GM21737 (cell line): Measurements from ENCODE around the gene ADD3.

Experiments
- ATAC-seq: cut with Tn5 transposase; IDR thresholded peaks from one replicate; pipeline ENCODE4 v1.9.1; 2021; ENCODE audit warnings: mild to moderate bottlenecking, moderate library complexity; ENCODE audit not compliant: unreplicated experiment

ADD3 gene

DNA sequence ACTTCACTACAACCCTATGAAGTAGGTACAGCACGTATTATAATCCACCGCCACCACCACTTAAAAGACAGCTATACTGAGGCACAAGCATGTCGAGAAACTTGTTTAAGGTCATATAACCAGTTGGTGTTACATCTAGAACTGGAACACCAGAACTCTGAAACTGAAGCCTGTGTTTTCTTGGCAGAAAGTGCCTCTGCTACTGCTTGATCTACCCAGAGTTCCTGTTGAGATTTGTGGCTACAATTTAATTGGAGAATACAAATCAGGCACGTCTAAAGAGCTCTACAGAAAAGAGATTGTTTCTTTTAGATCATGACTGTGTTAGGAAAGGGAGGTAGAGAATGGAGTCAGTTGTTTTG lies 4.3 kb upstream of the ADD3 start:
- ATAC-seq, result no peak

DNA sequence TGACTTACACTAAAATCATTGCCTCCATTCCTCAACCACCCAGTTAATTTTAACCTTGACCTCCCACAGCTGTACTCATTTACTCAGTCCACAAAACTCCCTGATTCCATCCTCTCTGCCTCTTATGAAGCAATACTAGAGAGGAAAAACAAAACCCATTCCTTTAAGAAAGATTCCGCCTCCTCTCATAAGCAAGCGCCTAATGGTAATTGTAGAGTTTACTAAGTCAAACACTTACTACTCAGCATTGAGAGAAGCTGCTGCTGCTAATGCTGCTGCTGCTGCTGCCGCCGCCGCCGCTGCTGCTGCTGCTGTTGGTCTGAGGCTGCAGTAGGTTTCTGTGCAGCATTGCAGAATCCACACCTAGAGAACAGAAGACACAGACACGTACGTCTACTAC lies 2.1 kb upstream of the ADD3 start:
- no peak for ATAC-seq

- no peak for ATAC-seq
Observed at GRCh38 chr10:110006358-110007160, 1.2 kb upstream of the ADD3 start.

GRCh38 chr10:110007161-110007700 lies 553 bp upstream of the ADD3 start:
- ATAC-seq, result peak; percentile 28

DNA sequence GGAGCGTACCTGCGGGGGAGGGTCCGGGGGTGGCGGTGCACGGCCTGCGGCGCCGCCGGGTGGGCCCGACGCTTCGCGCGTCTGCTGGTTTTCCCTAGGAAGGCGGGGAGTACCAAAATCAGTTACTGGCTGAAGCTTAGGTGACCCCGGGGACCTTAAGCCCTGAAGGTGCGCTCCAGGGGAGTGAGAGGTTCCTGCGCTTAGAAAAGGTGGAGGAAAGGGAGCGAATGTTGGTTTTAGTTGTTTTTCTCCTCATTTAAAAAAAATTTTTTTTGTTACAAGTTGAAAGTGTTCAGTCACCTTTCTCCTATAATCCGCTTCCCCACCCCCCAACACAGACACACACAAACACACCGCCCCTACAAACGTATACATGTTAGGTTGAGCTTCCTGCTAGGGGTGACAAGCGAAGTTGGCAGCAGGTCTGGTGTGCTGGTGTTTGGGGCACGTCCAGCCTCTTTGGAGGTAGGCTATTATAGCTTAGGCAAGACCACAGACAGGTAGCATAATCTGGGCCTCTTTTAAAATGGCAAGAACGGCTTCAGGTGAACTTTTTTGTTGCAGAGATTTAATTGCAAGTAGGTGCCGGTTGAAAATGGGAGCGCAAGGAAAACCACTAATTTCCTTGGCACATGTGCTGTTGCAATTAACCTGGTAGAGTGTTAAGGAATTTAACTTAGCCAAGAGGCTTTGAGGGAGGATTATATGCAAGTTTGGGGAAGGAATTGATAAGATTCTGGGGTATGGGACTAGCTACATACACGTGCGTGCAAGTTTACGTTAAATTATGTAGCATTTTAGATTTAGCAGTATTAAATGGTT lies 945 bp downstream of the ADD3 start:
- peak; percentile 16 for ATAC-seq

DNA sequence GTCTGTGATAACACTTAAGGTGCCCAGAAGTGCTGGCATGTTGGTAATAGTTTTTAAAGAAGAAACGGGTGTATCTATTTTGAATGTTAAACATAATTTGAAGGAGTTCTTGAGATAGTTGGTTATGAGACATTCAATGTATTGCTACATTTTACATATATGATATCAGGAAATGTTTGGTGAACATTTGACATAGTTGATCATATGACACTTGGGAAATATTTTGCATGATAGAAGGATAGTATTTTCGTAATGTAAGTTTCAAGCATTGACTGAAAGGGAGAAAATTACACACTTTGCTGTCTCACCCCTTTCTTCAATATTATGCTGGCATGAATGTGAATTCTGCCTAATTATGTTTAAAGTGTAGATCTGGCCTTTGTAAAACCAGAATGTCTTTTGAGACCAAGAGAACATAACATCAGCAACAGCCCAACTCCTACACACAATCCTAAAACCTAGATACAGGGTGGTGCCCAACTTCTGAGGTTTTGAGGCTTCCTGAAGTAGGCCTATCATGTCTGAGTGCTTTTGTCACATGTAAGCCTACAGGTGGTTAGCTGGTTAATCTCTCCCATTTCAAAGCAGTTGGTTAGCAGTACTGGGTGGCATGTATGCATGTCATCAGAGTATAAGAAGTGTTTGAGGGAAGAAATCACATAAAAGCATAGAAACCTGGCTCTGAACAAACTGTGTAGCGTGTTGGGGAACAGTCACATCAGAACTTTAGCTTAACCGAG lies 2.1 kb downstream of the ADD3 start:
- peak; percentile 20 for ATAC-seq

DNA sequence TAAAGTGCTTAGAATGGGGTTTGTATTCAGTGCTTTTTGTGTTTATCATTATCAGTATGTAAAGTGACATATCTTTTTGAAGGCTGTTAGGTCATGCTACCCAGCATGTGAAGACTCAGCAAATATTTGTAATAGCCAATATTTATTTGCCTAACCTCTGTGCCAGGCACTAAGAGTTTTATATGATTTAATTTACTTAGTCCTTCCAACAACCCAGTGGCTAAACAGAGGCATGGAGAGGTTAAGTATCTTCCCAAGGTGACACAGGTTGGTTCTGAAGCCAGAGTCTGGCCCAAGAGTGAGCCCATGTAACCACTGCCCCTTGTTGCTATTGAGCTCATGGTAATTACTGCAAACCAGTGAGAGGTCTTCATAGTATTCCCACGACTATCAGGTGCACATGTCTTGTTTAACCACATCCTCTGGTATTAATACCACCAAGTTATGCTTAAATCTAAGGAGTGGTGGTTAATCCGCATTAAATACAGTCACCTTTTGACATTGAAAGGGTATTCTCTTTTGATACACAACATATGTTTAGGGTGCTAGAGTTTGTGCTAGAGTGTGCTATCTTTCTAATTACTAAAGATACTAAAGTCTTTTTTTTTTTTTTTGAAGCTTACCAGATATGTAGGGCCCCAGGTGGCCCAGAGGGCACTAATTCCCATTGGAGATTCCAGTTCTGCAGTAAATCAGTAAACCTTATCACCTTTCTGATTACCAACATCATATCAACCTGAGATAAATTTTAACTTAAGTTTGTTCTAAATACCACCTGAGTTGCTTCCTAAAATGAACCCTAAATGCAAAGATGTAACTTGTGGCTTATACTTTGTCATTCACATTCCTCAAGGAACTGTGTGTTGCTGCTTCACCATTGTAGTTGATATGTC lies 2.9 kb downstream of the ADD3 start:
- no peak for ATAC-seq

DNA sequence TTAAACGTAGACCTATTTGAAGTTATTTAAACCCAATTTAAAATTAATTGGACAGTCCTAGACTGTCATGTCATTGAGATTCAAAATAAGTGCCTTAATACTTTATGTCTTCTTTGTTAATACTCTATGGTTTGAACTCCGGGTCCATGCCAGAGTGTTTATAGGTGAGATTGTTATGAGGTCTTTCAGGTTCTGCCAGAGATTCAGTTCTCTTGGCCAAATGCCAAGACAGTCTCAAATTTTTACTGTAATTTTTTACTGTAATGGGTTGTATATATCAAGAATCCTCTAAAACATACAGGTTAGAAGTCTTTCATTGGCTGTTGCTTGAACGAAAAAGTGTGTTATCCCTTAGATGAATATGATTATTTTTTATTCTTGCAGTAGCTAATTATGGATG lies 3.9 kb downstream of the ADD3 start:
- no peak for ATAC-seq

- no peak for ATAC-seq
Observed at GRCh38 chr10:110013630-110014293, 6.0 kb downstream of the ADD3 start.

GRCh38 chr10:110016039-110016438 lies 8.3 kb downstream of the ADD3 start:
- no peak for ATAC-seq

- ATAC-seq, result no peak
Observed at GRCh38 chr10:110017052-110017451, 9.3 kb downstream of the ADD3 start.

DNA sequence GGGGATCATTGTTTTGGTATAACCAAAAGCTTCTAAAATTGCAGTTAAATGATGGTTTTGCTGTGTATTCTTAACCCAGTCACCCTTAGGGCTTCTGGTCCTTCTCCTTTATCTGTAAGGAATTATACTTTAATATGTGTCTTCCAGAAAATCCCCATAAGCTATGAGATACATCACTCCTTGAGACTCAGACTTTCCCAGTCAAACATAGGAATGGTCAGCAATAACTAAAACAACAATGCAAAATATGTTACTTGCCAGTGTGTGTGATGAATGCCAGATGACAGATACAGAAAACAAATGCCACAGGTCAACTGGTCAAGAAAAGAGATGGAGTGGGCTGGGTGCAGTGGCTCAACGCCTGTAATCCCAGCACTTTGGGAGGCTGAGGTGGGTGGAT lies 10.1 kb downstream of the ADD3 start:
- no peak for ATAC-seq

- no peak for ATAC-seq
Observed at GRCh38 chr10:110020265-110020664, 12.5 kb downstream of the ADD3 start.

DNA sequence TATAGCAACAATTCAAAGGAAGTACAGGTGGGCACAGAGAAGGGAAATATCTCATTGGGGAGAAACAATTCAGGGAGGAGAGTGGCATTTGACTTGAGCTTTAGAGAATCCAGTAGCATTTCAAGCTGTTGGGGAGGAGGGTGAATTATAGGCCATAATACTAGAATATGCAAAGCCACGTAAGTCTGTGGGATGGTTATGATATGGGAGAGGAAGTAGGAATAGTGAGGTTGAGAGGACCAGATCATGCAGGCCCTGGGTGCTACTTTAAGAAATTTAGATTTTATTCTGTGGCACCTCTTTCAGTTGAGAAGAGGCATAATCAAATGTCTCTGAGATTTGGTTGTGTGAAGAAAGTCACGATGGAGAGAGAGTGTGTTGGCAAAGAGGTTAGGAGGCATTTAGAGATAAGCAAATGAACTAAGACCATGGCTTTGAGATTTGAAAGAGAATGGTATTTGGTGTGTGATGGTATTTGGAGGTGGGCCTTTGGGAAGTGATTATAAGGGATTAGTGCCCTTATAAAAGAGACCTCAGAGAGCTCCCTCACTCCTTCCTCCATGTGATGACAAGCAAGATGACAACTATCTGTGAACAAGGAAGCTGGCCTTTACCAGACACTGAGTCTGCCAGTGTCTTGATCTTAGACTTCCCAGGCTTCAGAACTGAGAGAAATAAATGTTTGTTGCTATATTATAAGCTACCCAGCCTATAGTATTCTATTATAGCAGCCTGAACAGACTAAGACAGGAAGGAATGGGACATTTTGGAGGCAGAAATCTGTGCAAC lies 15.1 kb downstream of the ADD3 start:
- ATAC-seq, result no peak

- ATAC-seq, result no peak
Observed at GRCh38 chr10:110023785-110024465, 16.1 kb downstream of the ADD3 start.

DNA sequence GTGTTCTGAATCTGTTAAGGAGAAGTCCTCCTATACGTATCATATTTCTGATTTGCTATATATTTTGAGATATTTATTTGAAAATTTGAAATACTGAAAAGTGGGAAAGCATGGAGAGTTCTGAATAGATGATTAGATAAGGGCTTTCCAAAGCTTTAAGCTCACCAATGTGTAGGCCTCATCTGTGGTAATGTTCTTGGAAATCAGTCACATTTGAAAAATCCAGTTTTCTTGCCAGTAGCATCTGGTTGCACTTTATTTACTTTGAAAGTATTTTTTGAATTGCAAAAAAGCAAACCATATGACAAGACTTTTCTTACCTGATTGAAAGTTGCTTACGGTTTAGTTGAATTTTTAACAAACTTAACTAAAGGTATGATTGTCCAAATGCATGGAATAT lies 21.7 kb downstream of the ADD3 start:
- no peak for ATAC-seq

- no peak for ATAC-seq
Observed at GRCh38 chr10:110032801-110033700, 25.3 kb downstream of the ADD3 start.
